GM23338 (cell line): Measurements from ENCODE around the gene PSD.

Experiments used
- CREB1 ChIP-seq: fragments of 250-450 bp; sonication (Bioruptor Pico); IDR thresholded peaks from 2 replicates; pipeline ENCODE4 v1.5.0; 2020; ENCODE audit warnings: low read depth, mild to moderate bottlenecking, moderate library complexity
- EZH2 ChIP-seq: fragments of 200-600 bp; sonication (generic); IDR thresholded peaks from one replicate; pipeline ENCODE4 v1.8.0; 2017; ENCODE audit warnings: antibody characterized with exemption, mild to moderate bottlenecking, low read depth; ENCODE audit not compliant: unreplicated experiment
- EZH2phosphoT487 ChIP-seq: fragments of 200-600 bp; sonication (generic); IDR thresholded peaks from one replicate; pipeline ENCODE4 v1.8.1; 2018; ENCODE audit warnings: antibody characterized with exemption; ENCODE audit not compliant: unreplicated experiment
- JUNB ChIP-seq: IDR thresholded peaks from one replicate; pipeline ENCODE4 v1.6.1; 2016; ENCODE audit warnings: antibody characterized with exemption; ENCODE audit not compliant: unreplicated experiment
- NANOG ChIP-seq: IDR thresholded peaks from 2 replicates; pipeline ENCODE4 v1.6.1; 2016; ENCODE audit warnings: antibody characterized with exemption, borderline replicate concordance
- POLR2AphosphoS5 ChIP-seq: IDR thresholded peaks from 2 replicates; pipeline ENCODE4 v1.6.1; 2016; ENCODE audit warnings: antibody characterized with exemption, low read depth
- STAT1 ChIP-seq: IDR thresholded peaks from one replicate; pipeline ENCODE4 v1.6.1; 2016; ENCODE audit warnings: antibody characterized with exemption; ENCODE audit not compliant: unreplicated experiment
- ZNF114 ChIP-seq: fragments of 250-450 bp; sonication (Bioruptor Pico); IDR thresholded peaks from 2 replicates; pipeline ENCODE4 v1.5.0; 2020; ENCODE audit warnings: mild to moderate bottlenecking, moderate library complexity
- ZNF331 ChIP-seq: fragments of 250-450 bp; sonication (Bioruptor Pico); IDR thresholded peaks from 2 replicates; pipeline ENCODE4 v1.5.0; 2020; ENCODE audit warnings: low read depth, mild to moderate bottlenecking, moderate library complexity
- TF ChIP-seq, protein P1 (sequence below), 2 experiments: fragments of 200-600 bp in 1 of 2; sonication (generic) in 1 of 2; conservative IDR thresholded peaks; 2 replicates each; pipeline versions ENCODE4 v1.5.1 to v1.6.1; 2016 to 2017; ENCODE audit warnings: antibody characterized with exemption in 2 of 2, low read depth in 2 of 2, mild to moderate bottlenecking in 2 of 2, moderate library complexity in 1 of 2
- TF ChIP-seq, protein P2 (sequence below): IDR thresholded peaks from 2 replicates; pipeline ENCODE4 v1.6.1; 2016; ENCODE audit warnings: antibody characterized with exemption
- TF ChIP-seq, protein P3 (sequence below): IDR thresholded peaks from one replicate; pipeline ENCODE4 v1.6.1; 2018; ENCODE audit warnings: antibody characterized with exemption; ENCODE audit not compliant: unreplicated experiment
- TF ChIP-seq, protein P4 (sequence below): fragments of 250-450 bp; sonication (Bioruptor Pico); IDR thresholded peaks from 2 replicates; pipeline ENCODE4 v1.5.0; 2020; ENCODE audit warnings: mild to moderate bottlenecking, moderate library complexity

DNA sequence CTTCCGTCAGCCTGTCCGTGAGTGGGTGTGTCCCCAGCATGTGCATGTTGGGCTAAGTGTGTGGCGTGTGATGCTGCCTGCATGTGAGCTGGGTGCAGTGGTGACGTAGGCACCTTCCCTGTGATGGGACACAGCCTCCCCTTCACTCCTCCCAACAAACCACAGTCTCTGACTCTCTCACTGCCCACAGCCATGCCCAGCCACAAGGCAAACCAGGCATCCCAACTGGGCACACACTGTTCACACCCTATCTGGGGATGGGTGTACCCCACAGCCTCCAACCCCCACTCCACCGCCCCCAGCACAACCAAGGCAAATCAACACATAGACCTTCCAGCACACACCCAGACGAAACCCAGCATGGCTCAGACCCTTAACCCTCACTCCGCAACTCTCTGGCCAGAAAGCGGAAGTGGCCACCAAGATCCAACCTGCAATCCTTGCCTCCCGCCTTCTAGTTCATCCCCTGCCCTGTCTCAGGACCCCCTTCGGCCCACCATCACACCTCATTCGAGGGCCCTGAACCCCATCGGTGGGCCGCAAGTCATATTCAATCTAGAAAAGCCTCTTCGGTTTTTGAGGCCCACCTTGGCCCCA, 10.4 kb downstream of the PSD start:
- no peak for TF ChIP-seq POLR2AphosphoS5
- TF ChIP-seq, protein P1, sequence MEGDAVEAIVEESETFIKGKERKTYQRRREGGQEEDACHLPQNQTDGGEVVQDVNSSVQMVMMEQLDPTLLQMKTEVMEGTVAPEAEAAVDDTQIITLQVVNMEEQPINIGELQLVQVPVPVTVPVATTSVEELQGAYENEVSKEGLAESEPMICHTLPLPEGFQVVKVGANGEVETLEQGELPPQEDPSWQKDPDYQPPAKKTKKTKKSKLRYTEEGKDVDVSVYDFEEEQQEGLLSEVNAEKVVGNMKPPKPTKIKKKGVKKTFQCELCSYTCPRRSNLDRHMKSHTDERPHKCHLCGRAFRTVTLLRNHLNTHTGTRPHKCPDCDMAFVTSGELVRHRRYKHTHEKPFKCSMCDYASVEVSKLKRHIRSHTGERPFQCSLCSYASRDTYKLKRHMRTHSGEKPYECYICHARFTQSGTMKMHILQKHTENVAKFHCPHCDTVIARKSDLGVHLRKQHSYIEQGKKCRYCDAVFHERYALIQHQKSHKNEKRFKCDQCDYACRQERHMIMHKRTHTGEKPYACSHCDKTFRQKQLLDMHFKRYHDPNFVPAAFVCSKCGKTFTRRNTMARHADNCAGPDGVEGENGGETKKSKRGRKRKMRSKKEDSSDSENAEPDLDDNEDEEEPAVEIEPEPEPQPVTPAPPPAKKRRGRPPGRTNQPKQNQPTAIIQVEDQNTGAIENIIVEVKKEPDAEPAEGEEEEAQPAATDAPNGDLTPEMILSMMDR (conservative IDR thresholded peaks at IDR 0.05; ENCODE audit: low read depth in 2 of 2), result no peak
- TF ChIP-seq EZH2, result no peak
- TF ChIP-seq, protein P2, sequence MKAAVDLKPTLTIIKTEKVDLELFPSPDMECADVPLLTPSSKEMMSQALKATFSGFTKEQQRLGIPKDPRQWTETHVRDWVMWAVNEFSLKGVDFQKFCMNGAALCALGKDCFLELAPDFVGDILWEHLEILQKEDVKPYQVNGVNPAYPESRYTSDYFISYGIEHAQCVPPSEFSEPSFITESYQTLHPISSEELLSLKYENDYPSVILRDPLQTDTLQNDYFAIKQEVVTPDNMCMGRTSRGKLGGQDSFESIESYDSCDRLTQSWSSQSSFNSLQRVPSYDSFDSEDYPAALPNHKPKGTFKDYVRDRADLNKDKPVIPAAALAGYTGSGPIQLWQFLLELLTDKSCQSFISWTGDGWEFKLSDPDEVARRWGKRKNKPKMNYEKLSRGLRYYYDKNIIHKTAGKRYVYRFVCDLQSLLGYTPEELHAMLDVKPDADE, result no peak
- no peak for TF ChIP-seq EZH2phosphoT487
- TF ChIP-seq NANOG, result no peak
- no peak for TF ChIP-seq JUNB
- TF ChIP-seq, protein P3, sequence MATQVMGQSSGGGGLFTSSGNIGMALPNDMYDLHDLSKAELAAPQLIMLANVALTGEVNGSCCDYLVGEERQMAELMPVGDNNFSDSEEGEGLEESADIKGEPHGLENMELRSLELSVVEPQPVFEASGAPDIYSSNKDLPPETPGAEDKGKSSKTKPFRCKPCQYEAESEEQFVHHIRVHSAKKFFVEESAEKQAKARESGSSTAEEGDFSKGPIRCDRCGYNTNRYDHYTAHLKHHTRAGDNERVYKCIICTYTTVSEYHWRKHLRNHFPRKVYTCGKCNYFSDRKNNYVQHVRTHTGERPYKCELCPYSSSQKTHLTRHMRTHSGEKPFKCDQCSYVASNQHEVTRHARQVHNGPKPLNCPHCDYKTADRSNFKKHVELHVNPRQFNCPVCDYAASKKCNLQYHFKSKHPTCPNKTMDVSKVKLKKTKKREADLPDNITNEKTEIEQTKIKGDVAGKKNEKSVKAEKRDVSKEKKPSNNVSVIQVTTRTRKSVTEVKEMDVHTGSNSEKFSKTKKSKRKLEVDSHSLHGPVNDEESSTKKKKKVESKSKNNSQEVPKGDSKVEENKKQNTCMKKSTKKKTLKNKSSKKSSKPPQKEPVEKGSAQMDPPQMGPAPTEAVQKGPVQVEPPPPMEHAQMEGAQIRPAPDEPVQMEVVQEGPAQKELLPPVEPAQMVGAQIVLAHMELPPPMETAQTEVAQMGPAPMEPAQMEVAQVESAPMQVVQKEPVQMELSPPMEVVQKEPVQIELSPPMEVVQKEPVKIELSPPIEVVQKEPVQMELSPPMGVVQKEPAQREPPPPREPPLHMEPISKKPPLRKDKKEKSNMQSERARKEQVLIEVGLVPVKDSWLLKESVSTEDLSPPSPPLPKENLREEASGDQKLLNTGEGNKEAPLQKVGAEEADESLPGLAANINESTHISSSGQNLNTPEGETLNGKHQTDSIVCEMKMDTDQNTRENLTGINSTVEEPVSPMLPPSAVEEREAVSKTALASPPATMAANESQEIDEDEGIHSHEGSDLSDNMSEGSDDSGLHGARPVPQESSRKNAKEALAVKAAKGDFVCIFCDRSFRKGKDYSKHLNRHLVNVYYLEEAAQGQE, result no peak
- TF ChIP-seq CREB1 (CRISPR knock-in tag), result no peak
- TF ChIP-seq ZNF331 (CRISPR knock-in tag), result no peak
- no peak for TF ChIP-seq STAT1
- TF ChIP-seq ZNF114 (CRISPR knock-in tag), result no peak
- TF ChIP-seq, protein P4, sequence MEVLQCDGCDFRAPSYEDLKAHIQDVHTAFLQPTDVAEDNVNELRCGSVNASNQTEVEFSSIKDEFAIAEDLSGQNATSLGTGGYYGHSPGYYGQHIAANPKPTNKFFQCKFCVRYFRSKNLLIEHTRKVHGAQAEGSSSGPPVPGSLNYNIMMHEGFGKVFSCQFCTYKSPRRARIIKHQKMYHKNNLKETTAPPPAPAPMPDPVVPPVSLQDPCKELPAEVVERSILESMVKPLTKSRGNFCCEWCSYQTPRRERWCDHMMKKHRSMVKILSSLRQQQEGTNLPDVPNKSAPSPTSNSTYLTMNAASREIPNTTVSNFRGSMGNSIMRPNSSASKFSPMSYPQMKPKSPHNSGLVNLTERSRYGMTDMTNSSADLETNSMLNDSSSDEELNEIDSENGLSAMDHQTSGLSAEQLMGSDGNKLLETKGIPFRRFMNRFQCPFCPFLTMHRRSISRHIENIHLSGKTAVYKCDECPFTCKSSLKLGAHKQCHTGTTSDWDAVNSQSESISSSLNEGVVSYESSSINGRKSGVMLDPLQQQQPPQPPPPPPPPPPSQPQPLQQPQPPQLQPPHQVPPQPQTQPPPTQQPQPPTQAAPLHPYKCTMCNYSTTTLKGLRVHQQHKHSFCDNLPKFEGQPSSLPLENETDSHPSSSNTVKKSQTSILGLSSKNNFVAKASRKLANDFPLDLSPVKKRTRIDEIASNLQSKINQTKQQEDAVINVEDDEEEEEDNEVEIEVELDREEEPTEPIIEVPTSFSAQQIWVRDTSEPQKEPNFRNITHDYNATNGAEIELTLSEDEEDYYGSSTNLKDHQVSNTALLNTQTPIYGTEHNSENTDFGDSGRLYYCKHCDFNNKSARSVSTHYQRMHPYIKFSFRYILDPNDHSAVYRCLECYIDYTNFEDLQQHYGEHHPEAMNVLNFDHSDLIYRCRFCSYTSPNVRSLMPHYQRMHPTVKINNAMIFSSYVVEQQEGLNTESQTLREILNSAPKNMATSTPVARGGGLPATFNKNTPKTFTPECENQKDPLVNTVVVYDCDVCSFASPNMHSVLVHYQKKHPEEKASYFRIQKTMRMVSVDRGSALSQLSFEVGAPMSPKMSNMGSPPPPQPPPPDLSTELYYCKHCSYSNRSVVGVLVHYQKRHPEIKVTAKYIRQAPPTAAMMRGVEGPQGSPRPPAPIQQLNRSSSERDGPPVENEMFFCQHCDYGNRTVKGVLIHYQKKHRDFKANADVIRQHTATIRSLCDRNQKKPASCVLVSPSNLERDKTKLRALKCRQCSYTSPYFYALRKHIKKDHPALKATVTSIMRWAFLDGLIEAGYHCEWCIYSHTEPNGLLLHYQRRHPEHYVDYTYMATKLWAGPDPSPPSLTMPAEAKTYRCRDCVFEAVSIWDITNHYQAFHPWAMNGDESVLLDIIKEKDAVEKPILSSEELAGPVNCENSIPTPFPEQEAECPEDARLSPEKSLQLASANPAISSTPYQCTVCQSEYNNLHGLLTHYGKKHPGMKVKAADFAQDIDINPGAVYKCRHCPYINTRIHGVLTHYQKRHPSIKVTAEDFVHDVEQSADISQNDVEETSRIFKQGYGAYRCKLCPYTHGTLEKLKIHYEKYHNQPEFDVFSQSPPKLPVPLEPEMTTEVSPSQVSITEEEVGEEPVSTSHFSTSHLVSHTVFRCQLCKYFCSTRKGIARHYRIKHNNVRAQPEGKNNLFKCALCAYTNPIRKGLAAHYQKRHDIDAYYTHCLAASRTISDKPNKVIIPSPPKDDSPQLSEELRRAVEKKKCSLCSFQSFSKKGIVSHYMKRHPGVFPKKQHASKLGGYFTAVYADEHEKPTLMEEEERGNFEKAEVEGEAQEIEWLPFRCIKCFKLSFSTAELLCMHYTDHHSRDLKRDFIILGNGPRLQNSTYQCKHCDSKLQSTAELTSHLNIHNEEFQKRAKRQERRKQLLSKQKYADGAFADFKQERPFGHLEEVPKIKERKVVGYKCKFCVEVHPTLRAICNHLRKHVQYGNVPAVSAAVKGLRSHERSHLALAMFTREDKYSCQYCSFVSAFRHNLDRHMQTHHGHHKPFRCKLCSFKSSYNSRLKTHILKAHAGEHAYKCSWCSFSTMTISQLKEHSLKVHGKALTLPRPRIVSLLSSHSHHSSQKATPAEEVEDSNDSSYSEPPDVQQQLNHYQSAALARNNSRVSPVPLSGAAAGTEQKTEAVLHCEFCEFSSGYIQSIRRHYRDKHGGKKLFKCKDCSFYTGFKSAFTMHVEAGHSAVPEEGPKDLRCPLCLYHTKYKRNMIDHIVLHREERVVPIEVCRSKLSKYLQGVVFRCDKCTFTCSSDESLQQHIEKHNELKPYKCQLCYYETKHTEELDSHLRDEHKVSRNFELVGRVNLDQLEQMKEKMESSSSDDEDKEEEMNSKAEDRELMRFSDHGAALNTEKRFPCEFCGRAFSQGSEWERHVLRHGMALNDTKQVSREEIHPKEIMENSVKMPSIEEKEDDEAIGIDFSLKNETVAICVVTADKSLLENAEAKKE, result no peak
